Kidney (tissue), 14 donors: Measurements from ENCODE around the gene CR1. TPM values are rescaled to one million over a fixed set of nuclear protein-coding genes. Genes with fewer than 3 reads are reported as not detected.

Source experiments
- DNase-seq, 5 donors: peaks; one replicate each; pipeline ENCODE4 v3.0.0-alpha.2; 2013 to 2020
- FAIRE-seq: peaks from 2 replicates; lab custom pipeline; 2012; peaks lifted over from hg19 to GRCh38; lab: Jason Lieb, UNC
- H3K27ac ChIP-seq, 2 donors: one replicate each; pipeline ENCODE4 v1.7.0; 2013; ENCODE audit warnings: low read depth in 2 of 2, low read length in 2 of 2, inconsistent platforms in 1 of 2
- H3K27me3 ChIP-seq: one replicate; pipeline ENCODE4 v1.7.1; 2013; ENCODE audit warnings: low read length, inconsistent platforms; ENCODE audit not compliant: control insufficient read depth, insufficient read depth
- H3K36me3 ChIP-seq, 3 donors: one replicate each; pipeline versions ENCODE4 v1.7.0 to v1.7.1; 2013; ENCODE audit warnings: low read length in 3 of 3, control low read depth in 1 of 3, inconsistent platforms in 1 of 3; ENCODE audit not compliant: insufficient read depth in 3 of 3, control insufficient read depth in 2 of 3
- H3K4me1 ChIP-seq, 3 donors: one replicate each; pipeline versions ENCODE4 v1.7.0 to v1.7.1; 2013; ENCODE audit warnings: low read length in 3 of 3, inconsistent platforms in 1 of 3, low read depth in 1 of 3; ENCODE audit not compliant: control insufficient read depth in 2 of 3, insufficient read depth in 2 of 3
- H3K4me3 ChIP-seq, 3 donors: one replicate each; pipeline versions ENCODE4 v1.7.0 to v1.8.1; 2013; ENCODE audit warnings: low read length in 3 of 3, control low read depth in 1 of 3, inconsistent platforms in 1 of 3
- H3K9ac ChIP-seq, 3 donors: one replicate each; pipeline versions ENCODE4 v1.7.0 to v1.7.1; 2013; ENCODE audit warnings: low read length in 3 of 3, control low read depth in 1 of 3, inconsistent platforms in 1 of 3
- H3K9me3 ChIP-seq, 3 donors: one replicate each; pipeline versions ENCODE4 v1.7.0 to v1.7.1; 2013; ENCODE audit warnings: low read length in 3 of 3, control low read depth in 1 of 3, inconsistent platforms in 1 of 3; ENCODE audit not compliant: control insufficient read depth in 2 of 3, insufficient read depth in 1 of 3
- intact Hi-C: fragments of 100-400 bp; cut with DNase I; formaldehyde crosslinking; loops from one replicate; pipeline ENCODE4 v1.11.1; 2022
- polyA plus RNA-seq: library from polyadenylated mRNA; stranded (reverse); fragments of 350-450 nt; fragmentation: Illumina TruSeq; extraction: RNeasy Lipid Tissue Mini Kit (QIAGEN cat#74804); gene quantifications from one replicate; pipeline ENCODE4 v1.2.3, GENCODE V29; 2014; ENCODE audit warnings: low read depth, low replicate concordance; ENCODE audit not compliant: insufficient read depth
- total RNA-seq: library from RNA; stranded (reverse); fragmentation: NEBNext Ultra II Directional; extraction: Animal tissue kit (Norgen Biotek cat#: 25700); gene quantifications from one replicate; pipeline ENCODE4 v1.2.1, GENCODE V29; 2021
- TF ChIP-seq, protein P1 (sequence below): IDR thresholded peaks from 3 replicates; pipeline ENCODE4 v1.5.1; 2012; ENCODE audit warnings: mild to moderate bottlenecking, moderate library complexity, borderline replicate concordance; ENCODE audit not compliant: insufficient read depth; ENCODE audit errors: extremely low read depth
- donor health status: control.
- donor health status: control.
- donor health status: control.
- donor health status: control.
- donor health status: control.
- donor health status: DM: yes; HTN: yes; CAD: no.
- donor health status: Normal renal cell carcinoma (clear cell type).

CR1 gene
- total and polyA plus RNA-seq, 2 donors from 2014 or later: 2.6 to 12.2 TPM

DNA sequence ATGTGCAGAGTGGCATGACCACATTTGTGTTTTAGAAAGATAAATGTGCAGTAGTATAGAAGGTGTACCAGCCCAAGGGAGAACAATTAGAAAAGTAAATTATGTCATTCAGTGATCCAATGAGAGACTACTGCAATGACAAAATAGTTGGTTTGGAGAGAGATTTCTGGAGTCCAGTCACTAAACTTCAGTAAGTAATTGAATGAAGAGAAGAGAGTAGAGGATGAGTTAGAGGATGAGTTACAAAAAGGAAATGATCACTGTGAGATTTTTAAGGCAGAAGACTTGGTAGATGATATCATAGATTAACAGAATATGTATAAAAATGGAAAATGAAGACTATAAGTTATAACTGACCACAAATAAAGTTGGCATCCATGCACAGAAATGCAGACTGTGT lies 33.4 kb upstream of the CR1 start:
- Histone ChIP-seq H3K4me1 (no peaks in the 10 kb centered on the region), H3K27me3 (no peaks in the 10 kb centered on the region), H3K9me3 (no peaks in the 10 kb centered on the region), H3K9ac (no peak overlapping the region), H3K4me3 (no peak overlapping the region), H3K27ac (no peak overlapping the region), H3K36me3 (no peaks in the 10 kb centered on the region)
- FAIRE-seq (no peak), DNase-seq (no peak)
- TF ChIP-seq, protein P1, sequence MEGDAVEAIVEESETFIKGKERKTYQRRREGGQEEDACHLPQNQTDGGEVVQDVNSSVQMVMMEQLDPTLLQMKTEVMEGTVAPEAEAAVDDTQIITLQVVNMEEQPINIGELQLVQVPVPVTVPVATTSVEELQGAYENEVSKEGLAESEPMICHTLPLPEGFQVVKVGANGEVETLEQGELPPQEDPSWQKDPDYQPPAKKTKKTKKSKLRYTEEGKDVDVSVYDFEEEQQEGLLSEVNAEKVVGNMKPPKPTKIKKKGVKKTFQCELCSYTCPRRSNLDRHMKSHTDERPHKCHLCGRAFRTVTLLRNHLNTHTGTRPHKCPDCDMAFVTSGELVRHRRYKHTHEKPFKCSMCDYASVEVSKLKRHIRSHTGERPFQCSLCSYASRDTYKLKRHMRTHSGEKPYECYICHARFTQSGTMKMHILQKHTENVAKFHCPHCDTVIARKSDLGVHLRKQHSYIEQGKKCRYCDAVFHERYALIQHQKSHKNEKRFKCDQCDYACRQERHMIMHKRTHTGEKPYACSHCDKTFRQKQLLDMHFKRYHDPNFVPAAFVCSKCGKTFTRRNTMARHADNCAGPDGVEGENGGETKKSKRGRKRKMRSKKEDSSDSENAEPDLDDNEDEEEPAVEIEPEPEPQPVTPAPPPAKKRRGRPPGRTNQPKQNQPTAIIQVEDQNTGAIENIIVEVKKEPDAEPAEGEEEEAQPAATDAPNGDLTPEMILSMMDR: no peak
- intact Hi-C loops: no loop called here

DNA sequence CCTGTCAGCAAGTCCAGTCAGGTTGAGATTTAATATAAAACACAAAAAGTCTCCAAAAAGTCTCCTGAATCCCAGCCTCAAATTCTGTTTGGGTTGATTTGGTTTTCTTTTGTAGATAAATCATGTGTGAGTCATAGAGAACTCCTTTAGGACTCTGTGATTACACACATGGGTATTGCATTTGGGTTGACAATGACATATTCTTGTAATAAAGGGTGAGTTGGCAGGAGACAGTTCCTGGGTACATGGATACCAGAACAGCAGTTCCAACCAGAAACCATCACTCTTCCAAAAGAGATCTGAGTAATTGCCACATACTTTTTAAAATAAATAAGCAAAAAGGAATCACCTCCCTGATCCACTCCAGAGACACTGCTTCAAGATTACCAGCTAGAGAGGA lies 32.9 kb upstream of the CR1 start:
- Histone ChIP-seq H3K36me3 (no peaks in the 10 kb centered on the region), H3K4me1 (no peaks in the 10 kb centered on the region), H3K27ac (no peak overlapping the region), H3K4me3 (no peak overlapping the region), H3K27me3 (no peaks in the 10 kb centered on the region), H3K9ac (no peak overlapping the region), H3K9me3 (no peaks in the 10 kb centered on the region)
- intact Hi-C loops: no loop called here
- TF ChIP-seq, protein P1: no peak
- FAIRE-seq (no peak), DNase-seq (no peak)

DNA sequence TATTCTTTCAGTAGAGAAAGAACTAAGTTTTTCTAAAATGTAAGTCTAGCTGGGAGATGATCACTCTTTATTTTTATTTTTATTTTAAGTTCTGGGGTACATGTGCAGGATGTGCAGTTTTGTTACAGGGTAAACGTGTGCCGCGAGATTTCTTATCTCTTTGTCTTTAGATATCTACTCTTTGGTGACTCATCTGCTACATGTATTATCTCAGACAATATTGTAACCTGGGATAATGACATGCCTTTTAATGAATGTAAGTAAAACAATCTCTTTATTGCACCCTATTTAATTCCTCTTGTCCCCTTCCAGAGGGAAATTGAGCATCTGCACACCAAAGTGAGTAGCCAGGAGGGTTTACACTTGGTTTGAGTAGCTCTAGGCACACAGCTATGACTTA lies 32.4 kb upstream of the CR1 start:
- no peaks in the 10 kb centered on the region for H3K4me1 ChIP-seq
- H3K9me3 ChIP-seq: no peaks in the 10 kb centered on the region

More for the DNA sequence above, 32.4 kb upstream of the CR1 start:
- intact Hi-C loops: no loop called here
- Histone ChIP-seq H3K36me3 (no peaks in the 10 kb centered on the region), H3K27ac (no peak overlapping the region), H3K9ac (no peak overlapping the region), H3K27me3 (no peaks in the 10 kb centered on the region), H3K4me3 (no peak overlapping the region)
- TF ChIP-seq, protein P1: no peak
- DNase-seq (no peak), FAIRE-seq (no peak)
